HepG2 (cell line): ENCODE data around the gene SIRT7. TPM values are rescaled to one million over a fixed set of nuclear protein-coding genes. Genes with fewer than 3 reads are reported as not detected.
A peak's percentile ranks its signal among the peaks of the same experiment; 100 is the strongest.

ENCODE experiments used
- ARID4A ChIP-seq: sonication (generic); formaldehyde crosslinking; IDR thresholded peaks from 2 replicates; pipeline ENCODE4 v1.5.0; 2020; ENCODE audit warnings: mild to moderate bottlenecking, missing genetic modification reagents, borderline replicate concordance
- BORCS8-MEF2B ChIP-seq: sonication (generic); formaldehyde crosslinking; IDR thresholded peaks from 2 replicates; pipeline ENCODE4 v1.8.0; 2022; ENCODE audit warnings: mild to moderate bottlenecking, missing genetic modification reagents
- CENPBD1 ChIP-seq: sonication (generic); formaldehyde crosslinking; IDR thresholded peaks from 2 replicates; pipeline ENCODE4 v1.8.0; 2022; ENCODE audit warnings: missing genetic modification reagents, low read depth, mild to moderate bottlenecking, borderline replicate concordance
- FOSL2 ChIP-seq: sonication (generic); formaldehyde crosslinking; IDR thresholded peaks from 2 replicates; pipeline ENCODE4 v1.4.0; 2020; ENCODE audit warnings: missing genetic modification reagents
- JUNB ChIP-seq: sonication (generic); formaldehyde crosslinking; IDR thresholded peaks from 2 replicates; pipeline ENCODE4 v1.8.0; 2022; ENCODE audit warnings: missing genetic modification reagents, mild to moderate bottlenecking, borderline replicate concordance
- MIER3 ChIP-seq: IDR thresholded peaks from 2 replicates; pipeline ENCODE4 v1.6.1; 2016; ENCODE audit warnings: missing compliant biosample characterization, borderline replicate concordance
- RAD51 ChIP-seq: fragments of 450-650 bp; IDR thresholded peaks from 2 replicates; pipeline ENCODE4 v1.6.1; 2016; ENCODE audit warnings: borderline replicate concordance
- REXO4 ChIP-seq: sonication (generic); formaldehyde crosslinking; IDR thresholded peaks from 2 replicates; pipeline ENCODE4 v1.8.0; 2022; ENCODE audit warnings: missing genetic modification reagents, mild to moderate bottlenecking, borderline replicate concordance
- TBP ChIP-seq: sonication (generic); formaldehyde crosslinking; IDR thresholded peaks from 2 replicates; pipeline ENCODE4 v1.5.0; 2020; ENCODE audit warnings: missing genetic modification reagents
- ZBTB7B ChIP-seq: sonication (generic); formaldehyde crosslinking; IDR thresholded peaks from 2 replicates; pipeline ENCODE4 v1.4.0; 2020; ENCODE audit warnings: missing genetic modification reagents
- ZFP41 ChIP-seq: sonication (generic); formaldehyde crosslinking; IDR thresholded peaks from 2 replicates; pipeline ENCODE4 v1.4.0; 2020; ENCODE audit warnings: mild to moderate bottlenecking, missing genetic modification reagents, borderline replicate concordance
- ZNF3 ChIP-seq: IDR thresholded peaks from 2 replicates; pipeline ENCODE4 v1.7.0; 2017; ENCODE audit warnings: inconsistent platforms
- ZNF30 ChIP-seq: sonication (generic); formaldehyde crosslinking; IDR thresholded peaks from 2 replicates; pipeline ENCODE4 v1.5.0; 2020; ENCODE audit warnings: mild to moderate bottlenecking, missing genetic modification reagents
- ZNF329 ChIP-seq: sonication (generic); formaldehyde crosslinking; IDR thresholded peaks from 2 replicates; pipeline ENCODE4 v1.9.0; 2021; ENCODE audit warnings: low read depth, mild to moderate bottlenecking, missing genetic modification reagents
- ZNF687 ChIP-seq: sonication (generic); formaldehyde crosslinking; IDR thresholded peaks from 2 replicates; pipeline ENCODE4 v1.5.1; 2020; ENCODE audit warnings: mild to moderate bottlenecking, missing genetic modification reagents, moderate library complexity
- ZNF737 ChIP-seq: sonication (generic); formaldehyde crosslinking; IDR thresholded peaks from 2 replicates; pipeline ENCODE4 v1.5.0; 2020; ENCODE audit warnings: missing genetic modification reagents, mild to moderate bottlenecking, borderline replicate concordance
- ZSCAN21 ChIP-seq: sonication (generic); formaldehyde crosslinking; IDR thresholded peaks from 2 replicates; pipeline ENCODE4 v1.8.0; 2022; ENCODE audit warnings: mild to moderate bottlenecking, missing genetic modification reagents, moderate library complexity, borderline replicate concordance
- ZSCAN5A ChIP-seq: sonication (generic); formaldehyde crosslinking; IDR thresholded peaks from 2 replicates; pipeline ENCODE4 v1.8.0; 2022; ENCODE audit warnings: mild to moderate bottlenecking, missing genetic modification reagents, borderline replicate concordance
- polyA plus RNA-seq, 8 experiments: library from polyadenylated mRNA; depleted of rRNA in 3 of 8; stranded (reverse) in 7 of 8; unstranded in 1 of 8; fragments of >200 nt; fragmentation: Illumina TruSeq in 4 of 8; extraction: Trizol in 4 of 8; gene quantifications; 2 replicates each; pipeline versions ENCODE4 v1.2.1 to v1.2.3, GENCODE V29; 2011 to 2016; ENCODE audit warnings: low read depth in 4 of 8, missing spikeins in 1 of 8, mixed read lengths in 1 of 8; ENCODE audit not compliant: insufficient read depth in 1 of 8
- total RNA-seq, 5 experiments: library from RNA; depleted of rRNA; stranded (reverse); fragments of >200 nt; fragmentation: Illumina TruSeq; extraction: Trizol; gene quantifications; 2 replicates each; pipeline ENCODE4 v1.2.3, GENCODE V29; 2016; ENCODE audit warnings: low read depth in 1 of 5

Gene SIRT7
- total and polyA plus RNA-seq, 2 of the 13 experiments (the other 11 are each of a cell fraction or from before 2014, with no cell fraction given) = 8.3 to 24.8 TPM

- TF ChIP-seq ZNF687 (CRISPR knock-in tag) (peak; percentile 71), ZNF30 (no peak), TBP (CRISPR knock-in tag) (no peak), REXO4 (CRISPR knock-in tag) (no peak), CENPBD1 (CRISPR knock-in tag) (no peak), RAD51 (no peak), ARID4A (CRISPR knock-in tag) (peak; percentile 50), ZSCAN5A (CRISPR knock-in tag) (no peak), ZBTB7B (CRISPR knock-in tag) (0 out of 2 replicates have a peak, but pooled peaks have one; percentile 30), ZNF737 (CRISPR knock-in tag) (no peak), ZFP41 (no peak), ZNF3 (0 out of 2 replicates have a peak, but pooled peaks have one; percentile 12), ZNF329 (CRISPR knock-in tag) (no peak), BORCS8-MEF2B (CRISPR knock-in tag) (no peak), MIER3 (CRISPR knock-in tag) (0 out of 2 replicates have a peak, but pooled peaks have one; percentile 6), ZSCAN21 (CRISPR knock-in tag) (no peak), JUNB (CRISPR knock-in tag) (no peak), FOSL2 (no peak)
These were observed 43.8 kb upstream of the SIRT7 start (continued) for GRCh38 chr17:81961521-81962498.
